OCI-LY7 (cell line): ENCODE measurements around the gene STK4. TPM values are rescaled to one million over a fixed set of nuclear protein-coding genes. Genes with fewer than 3 reads are reported as not detected.

Source experiments
- BruUV-seq: library from RNA; stranded (reverse); fragments of 400-500 nt; replicated peaks from 2 replicates; lab custom pipeline; 2021; lab: Mats Ljungman, UMichigan
- CTCF ChIA-PET: fragments of 300-600 bp; sonication (Branson Sonifier 250); formaldehyde crosslinking; loops from one replicate; lab custom pipeline; 2022; ENCODE audit warnings: antibody characterized with exemption; ENCODE audit not compliant: unreplicated experiment; lab: Charles Lee
- POLR2A ChIA-PET: fragments of 300-600 bp; sonication (Branson Sonifier 250); formaldehyde crosslinking; loops from one replicate; lab custom pipeline; 2022; ENCODE audit warnings: antibody characterized with exemption; lab: Charles Lee
- DNase-seq: peaks from one replicate; pipeline ENCODE4 v3.0.0-alpha.2; 2015; ENCODE audit warnings: low spot score
- H2AFZ ChIP-seq: fragments of 200-600 bp; sonication (generic), shearing (Covaris generic); 2 replicates; pipeline ENCODE4 v1.6.1; 2014; ENCODE audit warnings: mild to moderate bottlenecking, antibody characterized with exemption, low read length, moderate library complexity
- H3K27ac ChIP-seq: fragments of 200-600 bp; sonication (generic); 2 replicates; pipeline ENCODE4 v1.5.1; 2014; ENCODE audit warnings: mixed run types, low read depth, mild to moderate bottlenecking, moderate library complexity, low read length, inconsistent platforms; ENCODE audit not compliant: poor library complexity, severe bottlenecking
- H3K36me3 ChIP-seq: fragments of 200-600 bp; sonication (generic); 2 replicates; pipeline ENCODE4 v1.6.1; 2014; ENCODE audit warnings: mild to moderate bottlenecking, antibody characterized with exemption, low read length, moderate library complexity, mixed read lengths; ENCODE audit not compliant: insufficient read depth
- H3K4me1 ChIP-seq: fragments of 200-600 bp; sonication (generic); 2 replicates; pipeline ENCODE4 v1.5.1; 2014; ENCODE audit warnings: mild to moderate bottlenecking, low read length; ENCODE audit not compliant: insufficient read depth, poor library complexity, severe bottlenecking
- H3K4me2 ChIP-seq: fragments of 200-600 bp; sonication (generic); 2 replicates; pipeline ENCODE4 v1.6.1; 2014; ENCODE audit warnings: mild to moderate bottlenecking, low read length
- H3K4me3 ChIP-seq: fragments of 200-600 bp; sonication (generic); 2 replicates; pipeline ENCODE4 v1.5.1; 2014; ENCODE audit warnings: mild to moderate bottlenecking, low read depth, low read length; ENCODE audit not compliant: poor library complexity, severe bottlenecking
- H3K79me2 ChIP-seq: fragments of 200-600 bp; sonication (generic); 2 replicates; pipeline ENCODE4 v1.6.1; 2016; ENCODE audit warnings: low read depth, mild to moderate bottlenecking, low read length, moderate library complexity, mixed read lengths; ENCODE audit not compliant: insufficient read depth
- H3K9me2 ChIP-seq: fragments of 200-600 bp; sonication (generic); 2 replicates; pipeline ENCODE4 v1.6.1; 2016; ENCODE audit warnings: mild to moderate bottlenecking, low read length, mixed read lengths; ENCODE audit not compliant: insufficient read depth
- H3K9me3 ChIP-seq: fragments of 200-600 bp; sonication (generic); 2 replicates; pipeline ENCODE4 v1.6.1; 2014; ENCODE audit warnings: mild to moderate bottlenecking, mixed run types, low read length, mixed read lengths
- H4K20me1 ChIP-seq: fragments of 200-600 bp; sonication (generic); 2 replicates; pipeline ENCODE4 v1.6.1; 2014; ENCODE audit warnings: mild to moderate bottlenecking, antibody characterized with exemption, low read length, moderate library complexity, mixed read lengths; ENCODE audit not compliant: insufficient read depth
- CTCF ChIP-seq: fragments of 200-600 bp; sonication (generic); conservative IDR thresholded peaks from 2 replicates; pipeline ENCODE4 v1.5.1; 2014; ENCODE audit warnings: mild to moderate bottlenecking, antibody characterized with exemption, low read length, moderate library complexity, mixed read lengths
- EZH2phosphoT487 ChIP-seq: fragments of 200-600 bp; sonication (generic); IDR thresholded peaks from 2 replicates; pipeline ENCODE4 v1.6.1; 2018; ENCODE audit warnings: low read depth, borderline replicate concordance, mild to moderate bottlenecking, mixed run types, antibody characterized with exemption, low read length, moderate library complexity, mixed read lengths
- intact Hi-C: fragments of 100-400 bp; cut with micrococcal nuclease; formaldehyde crosslinking; loops from one replicate; pipeline ENCODE4 v1.10.0; 2022; ENCODE audit not compliant: unreplicated experiment
- total RNA-seq, 2 experiments: library from RNA; depleted of rRNA in 1 of 2; stranded (reverse); fragments of >200 nt in 1 of 2; shearing (Covaris generic) in 1 of 2; gene quantifications; 2 replicates each; pipeline ENCODE4 v1.2.3, GENCODE V29; 2014 to 2022

STK4 gene
- total RNA-seq, 2 experiments from 2014 or later, result 67.9 to 140 TPM

GRCh38 chr20:45091366-45091765 lies 125.1 kb downstream of the STK4 start:
- no TSS peak for BruUV-seq
- no peak for TF ChIP-seq EZH2phosphoT487
- no peak for TF ChIP-seq CTCF
- CTCF ChIA-PET, result no interaction called here
- Histone ChIP-seq H3K4me3 (no peak overlapping the region), H3K4me1 (no peaks in the 10 kb centered on the region), H3K36me3 (0 out of 2 replicates have a peak, but pooled peaks cover 2% of the 10 kb centered on the region), H4K20me1 (no peaks in the 10 kb centered on the region), H3K9me3 (no peaks in the 10 kb centered on the region), H3K79me2 (no peaks in the 10 kb centered on the region), H3K27ac (no peak overlapping the region), H2AFZ (no peak overlapping the region), H3K4me2 (no peak overlapping the region), H3K9me2 (no peaks in the 10 kb centered on the region)
- intact Hi-C loops, result no loop called here
- DNase-seq, result no peak
- POLR2A ChIA-PET, result no interaction called here

GRCh38 chr20:45092898-45093297 lies 126.6 kb downstream of the STK4 start:
- Histone ChIP-seq H3K4me3 (no peak overlapping the region), H3K79me2 (no peaks in the 10 kb centered on the region), H4K20me1 (no peaks in the 10 kb centered on the region), H2AFZ (no peak overlapping the region), H3K9me3 (no peaks in the 10 kb centered on the region), H3K27ac (no peak overlapping the region), H3K9me2 (no peaks in the 10 kb centered on the region), H3K4me2 (no peak overlapping the region), H3K36me3 (no peaks in the 10 kb centered on the region), H3K4me1 (no peaks in the 10 kb centered on the region)
- ChIA-PET CTCF (no interaction called here), POLR2A (no interaction called here)
- no peak for DNase-seq
- intact Hi-C loops, result no loop called here
- no TSS peak for BruUV-seq
- no peak for TF ChIP-seq EZH2phosphoT487
- no peak for TF ChIP-seq CTCF

- Histone ChIP-seq H3K9me2 (no peaks in the 10 kb centered on the region), H3K27ac (no peak overlapping the region), H3K4me2 (no peak overlapping the region), H3K79me2 (no peaks in the 10 kb centered on the region), H4K20me1 (no peaks in the 10 kb centered on the region), H3K9me3 (no peaks in the 10 kb centered on the region), H3K36me3 (no peaks in the 10 kb centered on the region), H3K4me1 (no peaks in the 10 kb centered on the region), H2AFZ (no peak overlapping the region), H3K4me3 (no peak overlapping the region)
- TF ChIP-seq CTCF, result no peak
- TF ChIP-seq EZH2phosphoT487, result no peak
- DNase-seq, result no peak
- intact Hi-C loops, result no loop called here
- no TSS peak for BruUV-seq
- POLR2A ChIA-PET, result no interaction called here
- CTCF ChIA-PET, result no interaction called here
Observed at GRCh38 chr20:45094201-45094600, 127.9 kb downstream of the STK4 start.
